K562 (cell line): ENCODE data around the gene DNAH1.

Source experiments
- CBFB ChIP-seq: sonication (generic); formaldehyde crosslinking; IDR thresholded peaks from 2 replicates; pipeline ENCODE4 v1.4.0; 2020; ENCODE audit warnings: mild to moderate bottlenecking, missing genetic modification reagents
- CBX2 ChIP-seq: fragments of 200-600 bp; sonication (generic); IDR thresholded peaks from one replicate; pipeline ENCODE4 v1.6.1; 2012; ENCODE audit warnings: mild to moderate bottlenecking, low read length, inconsistent platforms; ENCODE audit not compliant: insufficient read depth, poor library complexity, severe bottlenecking
- GATA2 ChIP-seq: sonication (generic); formaldehyde crosslinking; IDR thresholded peaks from 2 replicates; pipeline ENCODE4 v1.4.0; 2020; ENCODE audit warnings: mild to moderate bottlenecking, missing genetic modification reagents
- GMEB1 ChIP-seq: fragments of 250-450 bp; sonication (Bioruptor Pico); IDR thresholded peaks from 2 replicates; pipeline ENCODE4 v1.4.0; 2020; ENCODE audit warnings: mild to moderate bottlenecking
- HDAC1 ChIP-seq, 2 experiments: fragments of 450-650 bp; IDR thresholded peaks; 2 replicates each; pipeline ENCODE4 v1.6.1; 2016 to 2017; ENCODE audit warnings: inconsistent platforms in 1 of 2, mild to moderate bottlenecking in 1 of 2, moderate library complexity in 1 of 2
- IRF2 ChIP-seq: sonication (generic); formaldehyde crosslinking; IDR thresholded peaks from 2 replicates; pipeline ENCODE4 v1.8.1; 2022; ENCODE audit warnings: mild to moderate bottlenecking, missing genetic modification reagents
- PRPF4 ChIP-seq: fragments of 200-400 bp; formaldehyde crosslinking; IDR thresholded peaks from one replicate; pipeline ENCODE4 v1.6.1; 2017; ENCODE audit warnings: low read length, low read depth, mild to moderate bottlenecking; ENCODE audit not compliant: insufficient read depth, poor library complexity, severe bottlenecking
- RAD21 ChIP-seq, 2 experiments: fragments of 250-450 bp in 1 of 2; fragments of 450-650 bp in 1 of 2; sonication (Bioruptor Pico) in 1 of 2; formaldehyde crosslinking in 1 of 2; IDR thresholded peaks in 1 of 2; conservative IDR thresholded peaks in 1 of 2; 2 replicates each; pipeline versions ENCODE4 v1.4.0 to v1.8.0; 2020 to 2022; ENCODE audit warnings: mild to moderate bottlenecking in 2 of 2, moderate library complexity in 1 of 2
- TAF1 ChIP-seq: IDR thresholded peaks from 2 replicates; pipeline ENCODE4 v1.6.1; 2011; ENCODE audit warnings: mild to moderate bottlenecking, low read length, moderate library complexity; ENCODE audit not compliant: insufficient read depth, control insufficient read depth, severe bottlenecking; ENCODE audit errors: extremely low read depth
- YY1 ChIP-seq, 3 experiments: IDR thresholded peaks; 2 replicates each; pipeline ENCODE4 v1.6.1; 2011; ENCODE audit warnings: low read length in 2 of 3, mild to moderate bottlenecking in 2 of 3, moderate library complexity in 2 of 3, borderline replicate concordance in 1 of 3, control low read depth in 1 of 3, low read depth in 1 of 3; ENCODE audit not compliant: insufficient read depth in 3 of 3, insufficient replicate concordance in 2 of 3, control insufficient read depth in 1 of 3, insufficient read length in 1 of 3; ENCODE audit errors: extremely low read depth in 1 of 3
- TF ChIP-seq, protein P1 (sequence below), 3 experiments: IDR thresholded peaks in 2 of 3; conservative IDR thresholded peaks in 1 of 3; 2 replicates each; pipeline ENCODE4 v1.5.1; 2011 to 2012; ENCODE audit warnings: low read length in 3 of 3, mild to moderate bottlenecking in 3 of 3, control low read depth in 2 of 3, improper control_type of control experiment in 1 of 3, inconsistent platforms in 1 of 3, low read depth in 1 of 3, mixed read lengths in 1 of 3, moderate library complexity in 1 of 3; ENCODE audit not compliant: insufficient read depth in 2 of 3
- TF ChIP-seq, protein P2 (sequence below): fragments of 250-450 bp; sonication (Bioruptor Pico); IDR thresholded peaks from 2 replicates; pipeline ENCODE4 v1.4.0; 2020; ENCODE audit warnings: borderline replicate concordance
- TF ChIP-seq, protein P3 (sequence below): sonication (generic); formaldehyde crosslinking; IDR thresholded peaks from 2 replicates; pipeline ENCODE4 v1.8.0; 2022; ENCODE audit warnings: missing genetic modification reagents, mild to moderate bottlenecking, borderline replicate concordance
- TF ChIP-seq, protein P4 (sequence below): sonication (generic); formaldehyde crosslinking; IDR thresholded peaks from 2 replicates; pipeline ENCODE4 v1.8.0; 2022; ENCODE audit warnings: mild to moderate bottlenecking, missing genetic modification reagents

DNA sequence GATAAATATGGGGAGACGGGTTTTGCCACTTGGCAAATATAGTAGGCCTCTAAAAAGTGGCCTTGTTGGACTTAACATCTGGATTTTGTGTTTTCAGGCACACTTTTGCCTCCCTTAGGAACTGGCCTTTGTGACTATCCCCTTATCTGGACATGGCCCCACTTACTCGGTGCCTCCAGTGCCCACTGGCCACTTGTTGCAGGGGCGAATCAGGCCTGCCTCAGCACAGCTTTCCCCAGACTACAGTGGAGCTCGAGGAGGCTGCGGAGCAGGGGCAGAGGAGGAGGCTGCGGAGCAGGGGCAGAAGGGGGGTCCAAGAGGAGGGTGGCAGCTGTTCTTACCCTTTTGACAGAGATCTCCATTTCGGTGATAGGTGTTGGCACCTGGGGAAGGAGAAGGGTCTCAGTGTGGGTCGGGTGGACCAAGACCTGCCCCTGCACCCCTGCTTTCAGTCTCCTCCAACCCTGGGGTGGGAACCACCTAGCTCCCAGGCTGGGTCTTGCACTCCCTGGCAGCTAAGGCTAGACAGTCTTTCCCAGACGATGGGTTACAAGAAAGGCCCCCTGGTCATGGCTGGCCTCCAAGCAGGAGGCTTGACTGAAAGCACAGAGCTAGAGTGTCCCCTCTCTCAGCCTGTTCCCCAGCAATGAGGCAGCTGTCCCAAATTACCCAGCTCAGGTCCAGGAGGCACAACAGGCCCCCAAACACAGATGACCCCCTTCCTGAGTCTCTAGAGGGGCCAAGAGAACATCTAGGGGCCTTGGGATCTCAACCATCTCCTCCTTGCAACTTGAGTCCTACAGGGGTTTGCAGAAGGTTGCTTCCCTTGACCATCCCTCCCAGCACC, 122.7 kb downstream of the DNAH1 start:
- TF ChIP-seq, protein P1, sequence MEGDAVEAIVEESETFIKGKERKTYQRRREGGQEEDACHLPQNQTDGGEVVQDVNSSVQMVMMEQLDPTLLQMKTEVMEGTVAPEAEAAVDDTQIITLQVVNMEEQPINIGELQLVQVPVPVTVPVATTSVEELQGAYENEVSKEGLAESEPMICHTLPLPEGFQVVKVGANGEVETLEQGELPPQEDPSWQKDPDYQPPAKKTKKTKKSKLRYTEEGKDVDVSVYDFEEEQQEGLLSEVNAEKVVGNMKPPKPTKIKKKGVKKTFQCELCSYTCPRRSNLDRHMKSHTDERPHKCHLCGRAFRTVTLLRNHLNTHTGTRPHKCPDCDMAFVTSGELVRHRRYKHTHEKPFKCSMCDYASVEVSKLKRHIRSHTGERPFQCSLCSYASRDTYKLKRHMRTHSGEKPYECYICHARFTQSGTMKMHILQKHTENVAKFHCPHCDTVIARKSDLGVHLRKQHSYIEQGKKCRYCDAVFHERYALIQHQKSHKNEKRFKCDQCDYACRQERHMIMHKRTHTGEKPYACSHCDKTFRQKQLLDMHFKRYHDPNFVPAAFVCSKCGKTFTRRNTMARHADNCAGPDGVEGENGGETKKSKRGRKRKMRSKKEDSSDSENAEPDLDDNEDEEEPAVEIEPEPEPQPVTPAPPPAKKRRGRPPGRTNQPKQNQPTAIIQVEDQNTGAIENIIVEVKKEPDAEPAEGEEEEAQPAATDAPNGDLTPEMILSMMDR (IDR thresholded peaks at IDR 0.05 in 2 of 3, conservative IDR thresholded peaks at IDR 0.05 in 1 of 3; ENCODE audit: insufficient read depth in 2 of 3, low read depth in 1 of 3, low read length in 3 of 3), result no peak
- TF ChIP-seq, protein P2, sequence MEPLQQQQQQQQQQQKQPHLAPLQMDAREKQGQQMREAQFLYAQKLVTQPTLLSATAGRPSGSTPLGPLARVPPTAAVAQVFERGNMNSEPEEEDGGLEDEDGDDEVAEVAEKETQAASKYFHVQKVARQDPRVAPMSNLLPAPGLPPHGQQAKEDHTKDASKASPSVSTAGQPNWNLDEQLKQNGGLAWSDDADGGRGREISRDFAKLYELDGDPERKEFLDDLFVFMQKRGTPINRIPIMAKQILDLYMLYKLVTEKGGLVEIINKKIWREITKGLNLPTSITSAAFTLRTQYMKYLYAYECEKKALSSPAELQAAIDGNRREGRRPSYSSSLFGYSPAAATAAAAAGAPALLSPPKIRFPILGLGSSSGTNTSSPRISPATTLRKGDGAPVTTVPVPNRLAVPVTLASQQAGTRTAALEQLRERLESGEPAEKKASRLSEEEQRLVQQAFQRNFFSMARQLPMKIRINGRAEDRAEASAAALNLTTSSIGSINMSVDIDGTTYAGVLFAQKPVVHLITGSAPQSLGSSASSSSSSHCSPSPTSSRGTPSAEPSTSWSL (CRISPR knock-in tag), result no peak
- TF ChIP-seq CBFB (no peak), YY1 (IDR thresholded peaks at IDR 0.05; ENCODE audit: borderline replicate concordance in 1 of 3, control insufficient read depth in 1 of 3, extremely low read depth in 1 of 3, insufficient read depth in 3 of 3, insufficient read length in 1 of 3, insufficient replicate concordance in 2 of 3, low read depth in 1 of 3, low read length in 2 of 3) (no peak), GMEB1 (CRISPR knock-in tag) (no peak), CBX2 (no peak), PRPF4 (no peak), RAD21 (CRISPR knock-in tag; conservative IDR thresholded peaks at IDR 0.05 in 1 of 2, IDR thresholded peaks at IDR 0.05 in 1 of 2) (no peak), IRF2 (CRISPR knock-in tag) (no peak), GATA2 (CRISPR knock-in tag) (no peak), HDAC1 (IDR thresholded peaks at IDR 0.05) (no peak), TAF1 (no peak)
- TF ChIP-seq, protein P3, sequence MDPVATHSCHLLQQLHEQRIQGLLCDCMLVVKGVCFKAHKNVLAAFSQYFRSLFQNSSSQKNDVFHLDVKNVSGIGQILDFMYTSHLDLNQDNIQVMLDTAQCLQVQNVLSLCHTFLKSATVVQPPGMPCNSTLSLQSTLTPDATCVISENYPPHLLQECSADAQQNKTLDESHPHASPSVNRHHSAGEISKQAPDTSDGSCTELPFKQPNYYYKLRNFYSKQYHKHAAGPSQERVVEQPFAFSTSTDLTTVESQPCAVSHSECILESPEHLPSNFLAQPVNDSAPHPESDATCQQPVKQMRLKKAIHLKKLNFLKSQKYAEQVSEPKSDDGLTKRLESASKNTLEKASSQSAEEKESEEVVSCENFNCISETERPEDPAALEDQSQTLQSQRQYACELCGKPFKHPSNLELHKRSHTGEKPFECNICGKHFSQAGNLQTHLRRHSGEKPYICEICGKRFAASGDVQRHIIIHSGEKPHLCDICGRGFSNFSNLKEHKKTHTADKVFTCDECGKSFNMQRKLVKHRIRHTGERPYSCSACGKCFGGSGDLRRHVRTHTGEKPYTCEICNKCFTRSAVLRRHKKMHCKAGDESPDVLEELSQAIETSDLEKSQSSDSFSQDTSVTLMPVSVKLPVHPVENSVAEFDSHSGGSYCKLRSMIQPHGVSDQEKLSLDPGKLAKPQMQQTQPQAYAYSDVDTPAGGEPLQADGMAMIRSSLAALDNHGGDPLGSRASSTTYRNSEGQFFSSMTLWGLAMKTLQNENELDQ (CRISPR knock-in tag), result no peak
- TF ChIP-seq, protein P4, sequence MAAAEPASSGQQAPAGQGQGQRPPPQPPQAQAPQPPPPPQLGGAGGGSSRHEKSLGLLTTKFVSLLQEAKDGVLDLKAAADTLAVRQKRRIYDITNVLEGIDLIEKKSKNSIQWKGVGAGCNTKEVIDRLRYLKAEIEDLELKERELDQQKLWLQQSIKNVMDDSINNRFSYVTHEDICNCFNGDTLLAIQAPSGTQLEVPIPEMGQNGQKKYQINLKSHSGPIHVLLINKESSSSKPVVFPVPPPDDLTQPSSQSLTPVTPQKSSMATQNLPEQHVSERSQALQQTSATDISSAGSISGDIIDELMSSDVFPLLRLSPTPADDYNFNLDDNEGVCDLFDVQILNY (CRISPR knock-in tag), result no peak
